ENCODE data around the gene VASN.
A peak's percentile ranks its signal among the peaks of the same experiment; 100 is the strongest.

Gene VASN

GRCh38 chr16:4412159-4412558 is 40.5 kb downstream of the VASN start:
- Histone ChIP-seq H3K9me2 (replicated peaks; ENCODE audit: insufficient read depth, low read length) (no peaks in the 10 kb centered on the region), H3K4me1 (ENCODE audit: low read length) (no peaks in the 10 kb centered on the region), H3K4me2 (ENCODE audit: low read depth, low read length) (no peak overlapping the region), H3K27me3 (replicated peaks; ENCODE audit: insufficient read depth, low read length) (no peaks in the 10 kb centered on the region), H3F3A (ENCODE audit: insufficient read depth, low read length) (peaks cover 22% of the 10 kb centered on the region), H2AFZ (ENCODE audit: low read length) (no peak overlapping the region), H3K9ac (ENCODE audit: low read length) (no peak overlapping the region), H3K27ac (ENCODE audit: low read length) (no peak overlapping the region), H4K20me1 (ENCODE audit: insufficient read depth, low read length) (peaks cover 21% of the 10 kb centered on the region), H3K4me3 (ENCODE audit: low read length) (no peak overlapping the region), H3K79me2 (ENCODE audit: low read length) (peaks cover 88% of the 10 kb centered on the region), H3K9me3 (replicated peaks; ENCODE audit: insufficient read depth, low read length) (no peaks in the 10 kb centered on the region), H3K36me3 (replicated peaks; ENCODE audit: insufficient read depth, low read length) (peaks cover 14% of the 10 kb centered on the region)
- no peak for DNase-seq
- TF ChIP-seq EZH2 (optimal IDR thresholded peaks at IDR 0.05; ENCODE audit: low read depth, low read length) (no peak), CTCF (IDR thresholded peaks at IDR 0.05; ENCODE audit: low read length) (no peak), EZH2phosphoT487 (IDR thresholded peaks at IDR 0.05; ENCODE audit: low read length) (no peak)

- no peak overlapping the region for H3K4me2 ChIP-seq (ENCODE audit: low read depth, low read length)
These were observed 41.2 kb downstream of the VASN start for GRCh38 chr16:4412854-4413253.

GRCh38 chr16:4414187-4414917 is 42.7 kb downstream of the VASN start:
- Histone ChIP-seq H3K9me3 (replicated peaks; ENCODE audit: insufficient read depth, low read length) (no peaks in the 10 kb centered on the region), H3K9ac (ENCODE audit: low read length) (peak overlapping the region; percentile 96), H2AFZ (ENCODE audit: low read length) (no peak overlapping the region), H3K9me2 (replicated peaks; ENCODE audit: insufficient read depth, low read length) (no peaks in the 10 kb centered on the region), H3K4me2 (ENCODE audit: low read depth, low read length) (peak overlapping the region; percentile 86), H3K4me3 (ENCODE audit: low read length) (peak overlapping the region; percentile 80), H3K4me1 (ENCODE audit: low read length) (no peaks in the 10 kb centered on the region; the same call in 1 of the 2 replicates), H3K36me3 (replicated peaks; ENCODE audit: insufficient read depth, low read length) (no peaks in the 10 kb centered on the region), H4K20me1 (ENCODE audit: insufficient read depth, low read length) (peaks cover 21% of the 10 kb centered on the region), H3K27ac (ENCODE audit: low read length) (peak overlapping the region; percentile 93), H3F3A (ENCODE audit: insufficient read depth, low read length) (peaks cover 22% of the 10 kb centered on the region), H3K79me2 (ENCODE audit: low read length) (peaks cover 70% of the 10 kb centered on the region), H3K27me3 (replicated peaks; ENCODE audit: insufficient read depth, low read length) (no peaks in the 10 kb centered on the region)
- peak; percentile 94 for DNase-seq
- TF ChIP-seq EZH2phosphoT487 (IDR thresholded peaks at IDR 0.05; ENCODE audit: low read length) (no peak), CTCF (IDR thresholded peaks at IDR 0.05; ENCODE audit: low read length) (no peak), EZH2 (optimal IDR thresholded peaks at IDR 0.05; ENCODE audit: low read depth, low read length) (no peak)

More at GRCh38 chr16:4412854-4413253, 41.2 kb downstream of the VASN start:
- Histone ChIP-seq H3K79me2 (ENCODE audit: low read length) (peaks cover 85% of the 10 kb centered on the region), H3K9ac (ENCODE audit: low read length) (no peak overlapping the region), H4K20me1 (ENCODE audit: insufficient read depth, low read length) (peaks cover 21% of the 10 kb centered on the region), H3F3A (ENCODE audit: insufficient read depth, low read length) (peaks cover 22% of the 10 kb centered on the region), H3K9me2 (replicated peaks; ENCODE audit: insufficient read depth, low read length) (no peaks in the 10 kb centered on the region), H3K9me3 (replicated peaks; ENCODE audit: insufficient read depth, low read length) (no peaks in the 10 kb centered on the region), H3K27ac (ENCODE audit: low read length) (no peak overlapping the region), H3K4me3 (ENCODE audit: low read length) (no peak overlapping the region), H3K36me3 (replicated peaks; ENCODE audit: insufficient read depth, low read length) (peaks cover 11% of the 10 kb centered on the region), H2AFZ (ENCODE audit: low read length) (no peak overlapping the region), H3K4me1 (ENCODE audit: low read length) (no peaks in the 10 kb centered on the region; the same call in 1 of the 2 replicates), H3K27me3 (replicated peaks; ENCODE audit: insufficient read depth, low read length) (no peaks in the 10 kb centered on the region)
- TF ChIP-seq EZH2phosphoT487 (IDR thresholded peaks at IDR 0.05; ENCODE audit: low read length) = no peak
- DNase-seq = no peak
